ENCODE data around the gene NNAT. TPM values are rescaled to one million over a fixed set of nuclear protein-coding genes. Genes with fewer than 3 reads are reported as not detected.

The NNAT gene
- polyA plus RNA-seq, 1 donor from 2014 or later, result 996 TPM

DNA sequence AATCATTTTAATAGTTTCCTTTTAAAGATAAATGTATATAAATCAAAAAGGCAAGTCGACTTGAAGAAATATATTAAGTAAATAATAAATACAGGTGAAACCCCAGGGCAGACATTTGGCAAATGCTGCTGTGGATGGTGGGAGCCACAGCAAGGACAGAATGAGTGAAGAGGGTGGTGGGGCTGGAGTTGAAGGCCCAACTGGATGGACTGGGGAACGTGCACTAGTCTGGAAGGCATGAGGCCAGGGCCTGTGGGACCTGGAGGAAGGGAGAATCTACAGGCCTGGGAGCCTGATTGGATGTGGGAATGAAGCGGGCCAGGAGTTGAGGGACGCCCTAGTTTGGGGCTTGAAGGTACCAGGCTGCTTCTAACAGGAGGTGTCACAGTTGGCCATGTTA, 37.3 kb downstream of the NNAT start:
- Histone ChIP-seq H3K4me2 (ENCODE audit: low read length) (no peak overlapping the region), H3F3A (ENCODE audit: insufficient read depth, low read length, poor library complexity, severe bottlenecking) (no peaks in the 10 kb centered on the region), H3K36me3 (ENCODE audit: insufficient read depth, low read length) (no peaks in the 10 kb centered on the region), H3K9ac (ENCODE audit: low read length) (no peak overlapping the region), H3K27ac (ENCODE audit: low read length) (no peak overlapping the region), H3K79me2 (replicated peaks; ENCODE audit: insufficient read depth, low read length) (no peaks in the 10 kb centered on the region), H3K9me2 (ENCODE audit: insufficient read depth, low read length) (no peaks in the 10 kb centered on the region), H3K4me3 (ENCODE audit: low read length) (no peak overlapping the region), H3K27me3 (ENCODE audit: insufficient read depth, low read depth, low read length) (no peaks in the 10 kb centered on the region), H3K9me3 (ENCODE audit: low read length) (no peaks in the 10 kb centered on the region), H4K20me1 (ENCODE audit: insufficient read depth) (no peaks in the 10 kb centered on the region), H2AFZ (ENCODE audit: low read depth, low read length) (no peak overlapping the region)
- no peak for TF ChIP-seq EP300 (conservative IDR thresholded peaks at IDR 0.05; ENCODE audit: poor library complexity, severe bottlenecking)
- no peak for TF ChIP-seq MXI1 (conservative IDR thresholded peaks at IDR 0.05; ENCODE audit: poor library complexity, severe bottlenecking)
- TF ChIP-seq POLR2AphosphoS5 (IDR thresholded peaks at IDR 0.05), result no peak
- TF ChIP-seq, protein P1, sequence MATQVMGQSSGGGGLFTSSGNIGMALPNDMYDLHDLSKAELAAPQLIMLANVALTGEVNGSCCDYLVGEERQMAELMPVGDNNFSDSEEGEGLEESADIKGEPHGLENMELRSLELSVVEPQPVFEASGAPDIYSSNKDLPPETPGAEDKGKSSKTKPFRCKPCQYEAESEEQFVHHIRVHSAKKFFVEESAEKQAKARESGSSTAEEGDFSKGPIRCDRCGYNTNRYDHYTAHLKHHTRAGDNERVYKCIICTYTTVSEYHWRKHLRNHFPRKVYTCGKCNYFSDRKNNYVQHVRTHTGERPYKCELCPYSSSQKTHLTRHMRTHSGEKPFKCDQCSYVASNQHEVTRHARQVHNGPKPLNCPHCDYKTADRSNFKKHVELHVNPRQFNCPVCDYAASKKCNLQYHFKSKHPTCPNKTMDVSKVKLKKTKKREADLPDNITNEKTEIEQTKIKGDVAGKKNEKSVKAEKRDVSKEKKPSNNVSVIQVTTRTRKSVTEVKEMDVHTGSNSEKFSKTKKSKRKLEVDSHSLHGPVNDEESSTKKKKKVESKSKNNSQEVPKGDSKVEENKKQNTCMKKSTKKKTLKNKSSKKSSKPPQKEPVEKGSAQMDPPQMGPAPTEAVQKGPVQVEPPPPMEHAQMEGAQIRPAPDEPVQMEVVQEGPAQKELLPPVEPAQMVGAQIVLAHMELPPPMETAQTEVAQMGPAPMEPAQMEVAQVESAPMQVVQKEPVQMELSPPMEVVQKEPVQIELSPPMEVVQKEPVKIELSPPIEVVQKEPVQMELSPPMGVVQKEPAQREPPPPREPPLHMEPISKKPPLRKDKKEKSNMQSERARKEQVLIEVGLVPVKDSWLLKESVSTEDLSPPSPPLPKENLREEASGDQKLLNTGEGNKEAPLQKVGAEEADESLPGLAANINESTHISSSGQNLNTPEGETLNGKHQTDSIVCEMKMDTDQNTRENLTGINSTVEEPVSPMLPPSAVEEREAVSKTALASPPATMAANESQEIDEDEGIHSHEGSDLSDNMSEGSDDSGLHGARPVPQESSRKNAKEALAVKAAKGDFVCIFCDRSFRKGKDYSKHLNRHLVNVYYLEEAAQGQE (IDR thresholded peaks at IDR 0.05; ENCODE audit: borderline replicate concordance), result no peak
- TF ChIP-seq, protein P2, sequence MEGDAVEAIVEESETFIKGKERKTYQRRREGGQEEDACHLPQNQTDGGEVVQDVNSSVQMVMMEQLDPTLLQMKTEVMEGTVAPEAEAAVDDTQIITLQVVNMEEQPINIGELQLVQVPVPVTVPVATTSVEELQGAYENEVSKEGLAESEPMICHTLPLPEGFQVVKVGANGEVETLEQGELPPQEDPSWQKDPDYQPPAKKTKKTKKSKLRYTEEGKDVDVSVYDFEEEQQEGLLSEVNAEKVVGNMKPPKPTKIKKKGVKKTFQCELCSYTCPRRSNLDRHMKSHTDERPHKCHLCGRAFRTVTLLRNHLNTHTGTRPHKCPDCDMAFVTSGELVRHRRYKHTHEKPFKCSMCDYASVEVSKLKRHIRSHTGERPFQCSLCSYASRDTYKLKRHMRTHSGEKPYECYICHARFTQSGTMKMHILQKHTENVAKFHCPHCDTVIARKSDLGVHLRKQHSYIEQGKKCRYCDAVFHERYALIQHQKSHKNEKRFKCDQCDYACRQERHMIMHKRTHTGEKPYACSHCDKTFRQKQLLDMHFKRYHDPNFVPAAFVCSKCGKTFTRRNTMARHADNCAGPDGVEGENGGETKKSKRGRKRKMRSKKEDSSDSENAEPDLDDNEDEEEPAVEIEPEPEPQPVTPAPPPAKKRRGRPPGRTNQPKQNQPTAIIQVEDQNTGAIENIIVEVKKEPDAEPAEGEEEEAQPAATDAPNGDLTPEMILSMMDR (IDR thresholded peaks at IDR 0.05; ENCODE audit: poor library complexity, severe bottlenecking), result no peak

DNA sequence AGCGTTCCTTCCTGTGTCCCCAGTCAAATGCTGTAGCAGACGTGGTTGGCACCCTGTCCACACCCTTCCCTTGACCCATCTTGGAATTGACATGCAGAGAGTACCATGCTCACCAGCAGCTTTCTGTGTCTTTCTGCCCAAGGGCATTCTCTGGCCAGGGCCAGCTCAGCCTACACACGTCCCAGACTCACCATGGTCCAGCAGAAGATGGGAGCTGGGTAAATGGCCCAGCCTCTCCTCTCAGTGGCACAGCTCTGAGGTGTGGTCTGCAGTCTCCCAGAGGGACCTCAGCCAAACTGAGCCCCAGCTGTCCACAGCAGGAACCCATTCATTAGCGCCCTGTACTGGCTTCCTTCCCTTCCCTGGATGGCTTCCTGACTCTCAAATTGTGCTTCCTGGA, 37.7 kb downstream of the NNAT start:
- Histone ChIP-seq H3K27ac (ENCODE audit: low read length) (no peak overlapping the region), H3F3A (ENCODE audit: insufficient read depth, low read length, poor library complexity, severe bottlenecking) (no peaks in the 10 kb centered on the region), H3K9me3 (ENCODE audit: low read length) (no peaks in the 10 kb centered on the region), H3K4me2 (ENCODE audit: low read length) (no peak overlapping the region), H3K79me2 (replicated peaks; ENCODE audit: insufficient read depth, low read length) (no peaks in the 10 kb centered on the region), H2AFZ (ENCODE audit: low read depth, low read length) (no peak overlapping the region), H3K4me3 (ENCODE audit: low read length) (no peak overlapping the region), H4K20me1 (ENCODE audit: insufficient read depth) (no peaks in the 10 kb centered on the region), H3K27me3 (ENCODE audit: insufficient read depth, low read depth, low read length) (no peaks in the 10 kb centered on the region), H3K9ac (ENCODE audit: low read length) (no peak overlapping the region), H3K9me2 (ENCODE audit: insufficient read depth, low read length) (no peaks in the 10 kb centered on the region), H3K36me3 (ENCODE audit: insufficient read depth, low read length) (no peaks in the 10 kb centered on the region)
- no peak for TF ChIP-seq RAD21 (conservative IDR thresholded peaks at IDR 0.05)
- no peak for TF ChIP-seq EP300 (conservative IDR thresholded peaks at IDR 0.05; ENCODE audit: poor library complexity, severe bottlenecking)
- TF ChIP-seq, protein P1 (IDR thresholded peaks at IDR 0.05; ENCODE audit: borderline replicate concordance), result no peak
- TF ChIP-seq MXI1 (conservative IDR thresholded peaks at IDR 0.05; ENCODE audit: poor library complexity, severe bottlenecking), result no peak
- no peak for TF ChIP-seq EZH2 (IDR thresholded peaks at IDR 0.05; ENCODE audit: borderline replicate concordance, insufficient read depth, low read length, poor library complexity, severe bottlenecking)

Measured in neural cell (in vitro differentiated cells).